HFFc6 (cell line): Measurements from ENCODE around the gene LEMD2. TPM values are rescaled to one million over a fixed set of nuclear protein-coding genes. Genes with fewer than 3 reads are reported as not detected.

ENCODE experiments used
- DNase-seq: peaks from one replicate; pipeline ENCODE4 v3.0.0-alpha.2; 2018
- H3K27ac Mint-ChIP-seq: 2 replicates; pipeline ENCODE4 v1.8.0; 2020; ENCODE audit warnings: mild to moderate bottlenecking, mixed read lengths
- H3K27me3 Mint-ChIP-seq: 2 replicates; pipeline ENCODE4 v1.8.0; 2021; ENCODE audit warnings: mild to moderate bottlenecking, moderate library complexity, mixed read lengths; ENCODE audit not compliant: insufficient read depth
- H3K36me3 Mint-ChIP-seq: 2 replicates; pipeline ENCODE4 v1.8.0; 2021; ENCODE audit warnings: low read depth, mixed read lengths
- H3K4me1 Mint-ChIP-seq: 2 replicates; pipeline ENCODE4 v1.8.0; 2020; ENCODE audit warnings: low read depth, mixed read lengths
- H3K4me3 Mint-ChIP-seq: 2 replicates; pipeline ENCODE4 v1.8.0; 2020; ENCODE audit warnings: mild to moderate bottlenecking, moderate library complexity, mixed read lengths
- H3K9me3 Mint-ChIP-seq: 2 replicates; pipeline ENCODE4 v1.8.0; 2020; ENCODE audit warnings: mild to moderate bottlenecking, mixed read lengths
- CTCF ChIP-seq: fragments of 200-600 bp; sonication (generic); IDR thresholded peaks from 2 replicates; pipeline ENCODE4 v1.5.0; 2021; ENCODE audit warnings: antibody characterized with exemption, mild to moderate bottlenecking
- total RNA-seq, 6 experiments: library from RNA; stranded (reverse); fragmentation: NEBNext Ultra II Directional; extraction: Animal tissue kit (Norgen Biotek cat#: 25700); gene quantifications; 2 replicates in 1 of 6; 3 replicates in 5 of 6; pipeline ENCODE4 v1.2.3, GENCODE V29; 2021

LEMD2 gene
- total RNA-seq, 6 experiments from 2014 or later: 42.4 to 46.7 (median 44.9) TPM

- TF ChIP-seq CTCF: peak; percentile 24; the same call in 1 of the 2 replicates
- H3K4me3 Mint-ChIP-seq: no peak overlapping the region
- no peaks in the 10 kb centered on the region for H3K9me3 Mint-ChIP-seq
- no peaks in the 10 kb centered on the region for H3K36me3 Mint-ChIP-seq
- no peak for DNase-seq
- peaks cover 38% of the 10 kb centered on the region for H3K27me3 Mint-ChIP-seq
- H3K27ac Mint-ChIP-seq: no peak overlapping the region
- H3K4me1 Mint-ChIP-seq: no peaks in the 10 kb centered on the region; the same call in 1 of the 2 replicates
Measured at GRCh38 chr6:33827546-33828451, 38.9 kb upstream of the LEMD2 start.

GRCh38 chr6:33826537-33826936, 37.6 kb upstream of the LEMD2 start:
- H3K36me3 Mint-ChIP-seq: no peaks in the 10 kb centered on the region
- H3K27me3 Mint-ChIP-seq: peaks cover 48% of the 10 kb centered on the region
- H3K4me3 Mint-ChIP-seq: no peak overlapping the region
- DNase-seq: no peak
- H3K9me3 Mint-ChIP-seq: no peaks in the 10 kb centered on the region
- H3K4me1 Mint-ChIP-seq: no peaks in the 10 kb centered on the region; the same call in 1 of the 2 replicates
- H3K27ac Mint-ChIP-seq: no peak overlapping the region
- no peak for TF ChIP-seq CTCF

- DNase-seq: no peak
- TF ChIP-seq CTCF: no peak
- H3K27ac Mint-ChIP-seq: no peak overlapping the region
- H3K9me3 Mint-ChIP-seq: no peaks in the 10 kb centered on the region
- peaks cover 39% of the 10 kb centered on the region for H3K27me3 Mint-ChIP-seq
- no peaks in the 10 kb centered on the region; the same call in 1 of the 2 replicates for H3K4me1 Mint-ChIP-seq
- no peaks in the 10 kb centered on the region for H3K36me3 Mint-ChIP-seq
- no peak overlapping the region for H3K4me3 Mint-ChIP-seq
Measured at GRCh38 chr6:33824461-33825154, 35.7 kb upstream of the LEMD2 start.

GRCh38 chr6:33823806-33824205, 34.9 kb upstream of the LEMD2 start:
- Mint-ChIP-seq H3K36me3 (no peaks in the 10 kb centered on the region), H3K27ac (no peak overlapping the region), H3K9me3 (no peaks in the 10 kb centered on the region), H3K27me3 (peaks cover 39% of the 10 kb centered on the region), H3K4me1 (no peaks in the 10 kb centered on the region; the same call in 1 of the 2 replicates), H3K4me3 (no peak overlapping the region)
- no peak for DNase-seq
- TF ChIP-seq CTCF: no peak

- H3K4me1 Mint-ChIP-seq: no peaks in the 10 kb centered on the region
- no peak overlapping the region for H3K27ac Mint-ChIP-seq
- DNase-seq: no peak
- no peaks in the 10 kb centered on the region for H3K36me3 Mint-ChIP-seq
- H3K9me3 Mint-ChIP-seq: no peaks in the 10 kb centered on the region
- no peak overlapping the region for H3K4me3 Mint-ChIP-seq
- TF ChIP-seq CTCF: peak; percentile 61
- H3K27me3 Mint-ChIP-seq: peaks cover 34% of the 10 kb centered on the region
Measured at GRCh38 chr6:33822575-33823395, 33.9 kb upstream of the LEMD2 start.
